AG04450 (cell line): ENCODE data around the gene NCSTN. TPM values are rescaled to one million over a fixed set of nuclear protein-coding genes. Genes with fewer than 3 reads are reported as not detected.

Experiments
- CTCF ChIA-PET: fragments of 300-600, 350-600 bp; formaldehyde crosslinking; extraction: SDS; loops from one replicate; lab custom pipeline; 2022; ENCODE audit warnings: antibody characterized with exemption, inconsistent platforms; lab: Charles Lee
- POLR2A ChIA-PET: fragments of 350-600 bp; formaldehyde crosslinking; extraction: SDS; loops from one replicate; lab custom pipeline; 2021; ENCODE audit warnings: antibody characterized with exemption, inconsistent platforms; lab: Yijun Ruan, JAX
- DNase-seq: peaks from one replicate; pipeline ENCODE4 v3.0.0-alpha.2; 2011; ENCODE audit warnings: low read depth, low spot score
- H3K27ac ChIP-seq: one replicate; pipeline ENCODE4 v1.5.1; 2012; ENCODE audit warnings: low read depth, low read length, control low read depth
- H3K27me3 ChIP-seq: one replicate; pipeline ENCODE4 v1.6.0; 2012; ENCODE audit warnings: low read length; ENCODE audit not compliant: control insufficient read depth, insufficient read depth
- H3K4me3 ChIP-seq: 2 replicates; pipeline ENCODE4 v1.5.1; 2011; ENCODE audit warnings: mild to moderate bottlenecking, low read depth, low read length, control low read depth
- H3K9me3 ChIP-seq: 2 replicates; pipeline ENCODE4 v1.5.1; 2012; ENCODE audit warnings: low read length; ENCODE audit not compliant: control insufficient read depth, insufficient read depth
- polyA plus RNA-seq: library from polyadenylated mRNA; depleted of rRNA; stranded (reverse); fragments of >200 nt; gene quantifications from 2 replicates; pipeline ENCODE4 v1.2.3, GENCODE V29; 2011
- TF ChIP-seq, protein P1 (sequence below): IDR thresholded peaks from 2 replicates; pipeline ENCODE4 v1.5.1; 2011; ENCODE audit warnings: low read depth, low read length, control low read depth, inconsistent platforms

NCSTN gene
- polyA plus RNA-seq, 1 experiment = 189 TPM

DNA sequence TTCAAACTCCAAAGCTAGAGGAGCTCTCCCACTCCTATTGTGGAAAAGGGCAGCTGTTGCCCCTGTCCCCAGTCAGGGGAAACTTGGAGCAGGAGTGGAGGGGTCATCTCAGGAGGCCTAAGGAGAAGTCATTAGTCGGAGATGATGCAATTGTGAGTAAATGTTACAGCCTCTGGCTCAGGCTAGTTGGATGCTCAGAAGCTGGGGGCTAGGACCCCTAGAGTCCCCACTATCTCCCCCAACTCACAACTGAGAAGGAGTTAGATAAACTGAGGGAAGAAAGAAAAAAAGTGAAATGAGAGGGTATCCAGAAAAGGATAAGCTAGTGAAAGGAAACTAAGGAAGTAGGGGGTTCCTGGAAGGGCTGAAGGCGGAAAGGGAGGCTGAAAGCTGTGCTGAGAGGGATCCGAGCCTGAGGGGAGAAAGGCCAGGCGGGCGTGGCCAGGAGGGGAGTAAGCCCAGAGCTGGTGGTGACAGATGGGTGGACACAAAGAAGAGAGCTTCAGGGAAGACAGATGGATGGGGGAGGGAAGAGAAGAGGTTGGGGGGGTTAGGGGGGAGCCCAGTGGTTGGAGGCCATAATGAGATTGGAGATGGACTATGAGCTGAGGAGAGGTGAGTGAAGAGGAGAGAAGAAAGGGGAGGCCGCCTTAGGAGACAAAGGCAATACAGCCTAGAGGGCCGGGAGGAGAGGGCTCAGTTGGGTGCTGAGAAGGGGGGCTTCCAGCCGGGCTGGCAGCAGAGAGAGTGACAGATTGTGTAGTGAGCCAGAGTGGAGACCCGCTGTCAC is 19.2 kb downstream of the NCSTN start:
- ChIA-PET CTCF (interaction anchor here (0.7 to 2.1 kb wide), 5 partner anchors 14 to 169 kb away, joined by 3 to 16 read pairs (median 4); no protein-coding TSS in a partner anchor), POLR2A (no interaction called here)

DNA sequence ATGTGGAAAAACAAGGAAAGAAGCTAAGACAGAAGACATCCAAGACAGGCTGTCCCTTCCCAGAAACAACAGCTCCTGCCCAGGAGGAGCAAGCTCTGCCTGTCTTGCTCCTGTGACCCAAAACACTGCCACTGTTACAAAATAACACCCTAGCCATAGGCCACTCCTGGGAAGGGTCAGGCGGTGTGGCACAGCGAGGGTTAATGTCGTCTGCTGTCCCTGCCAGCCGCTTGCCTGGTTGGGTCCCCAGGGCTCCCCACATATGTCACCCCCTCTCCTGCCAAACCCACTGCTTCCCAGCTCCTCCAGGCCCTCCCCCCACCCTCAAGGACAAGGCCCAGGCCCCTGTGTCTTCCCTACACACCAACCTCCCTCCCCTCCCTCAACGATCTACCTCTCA is 19.8 kb downstream of the NCSTN start:
- Histone ChIP-seq H3K27ac (no peak overlapping the region), H3K9me3 (no peaks in the 10 kb centered on the region), H3K27me3 (peaks cover 5% of the 10 kb centered on the region), H3K4me3 (no peak overlapping the region)
- DNase-seq = no peak
- POLR2A ChIA-PET = no interaction called here
- TF ChIP-seq, protein P1, sequence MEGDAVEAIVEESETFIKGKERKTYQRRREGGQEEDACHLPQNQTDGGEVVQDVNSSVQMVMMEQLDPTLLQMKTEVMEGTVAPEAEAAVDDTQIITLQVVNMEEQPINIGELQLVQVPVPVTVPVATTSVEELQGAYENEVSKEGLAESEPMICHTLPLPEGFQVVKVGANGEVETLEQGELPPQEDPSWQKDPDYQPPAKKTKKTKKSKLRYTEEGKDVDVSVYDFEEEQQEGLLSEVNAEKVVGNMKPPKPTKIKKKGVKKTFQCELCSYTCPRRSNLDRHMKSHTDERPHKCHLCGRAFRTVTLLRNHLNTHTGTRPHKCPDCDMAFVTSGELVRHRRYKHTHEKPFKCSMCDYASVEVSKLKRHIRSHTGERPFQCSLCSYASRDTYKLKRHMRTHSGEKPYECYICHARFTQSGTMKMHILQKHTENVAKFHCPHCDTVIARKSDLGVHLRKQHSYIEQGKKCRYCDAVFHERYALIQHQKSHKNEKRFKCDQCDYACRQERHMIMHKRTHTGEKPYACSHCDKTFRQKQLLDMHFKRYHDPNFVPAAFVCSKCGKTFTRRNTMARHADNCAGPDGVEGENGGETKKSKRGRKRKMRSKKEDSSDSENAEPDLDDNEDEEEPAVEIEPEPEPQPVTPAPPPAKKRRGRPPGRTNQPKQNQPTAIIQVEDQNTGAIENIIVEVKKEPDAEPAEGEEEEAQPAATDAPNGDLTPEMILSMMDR = no peak
- CTCF ChIA-PET = interaction anchor here (0.7 to 2.0 kb wide), 4 partner anchors 14 to 170 kb away, joined by 3 to 16 read pairs (median 4); no protein-coding TSS in a partner anchor

More for the DNA sequence above, 19.2 kb downstream of the NCSTN start:
- H3K9me3 ChIP-seq = no peaks in the 10 kb centered on the region
- H3K27ac ChIP-seq = no peak overlapping the region
- no peak overlapping the region for H3K4me3 ChIP-seq
- TF ChIP-seq, protein P1 = no peak
- DNase-seq = no peak
- peaks cover 5% of the 10 kb centered on the region for H3K27me3 ChIP-seq

DNA sequence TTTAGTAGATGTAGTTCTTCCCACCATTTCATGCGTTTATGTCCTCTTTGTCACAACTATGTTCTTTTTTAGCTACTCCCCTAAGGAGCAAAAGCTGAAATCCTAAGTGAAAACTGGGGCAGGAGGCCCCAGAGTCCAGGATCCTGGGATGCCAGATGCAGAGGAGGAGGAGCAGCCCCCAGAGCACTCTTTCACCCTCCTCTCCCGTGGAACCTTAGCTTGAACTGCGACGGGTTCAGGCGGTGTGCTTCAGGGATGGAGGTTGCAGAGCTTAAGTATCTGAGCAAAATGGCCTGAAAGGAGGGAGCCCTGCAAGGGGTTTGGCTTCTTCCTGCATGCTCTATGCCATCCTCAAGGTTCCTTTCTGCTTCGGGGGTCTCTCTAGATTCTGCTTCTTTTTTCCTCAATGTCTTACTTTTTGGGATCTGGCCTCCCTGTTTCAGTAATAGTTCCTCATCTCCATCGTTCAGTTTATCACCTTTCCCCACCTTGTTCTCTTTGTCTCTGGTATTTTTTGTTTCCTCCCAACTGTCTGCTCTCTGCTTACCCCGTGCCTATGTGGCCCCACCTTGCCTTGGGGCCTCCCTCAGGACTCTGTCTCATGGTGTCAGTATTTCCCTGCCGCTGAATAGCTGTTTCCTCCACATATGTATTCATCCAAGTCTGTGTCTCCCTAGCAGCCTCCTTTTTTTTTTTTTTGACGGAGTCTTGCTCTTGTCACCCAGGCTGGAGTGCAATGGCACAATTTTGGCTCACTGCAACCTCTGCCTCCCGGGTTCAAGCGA is 21.0 kb downstream of the NCSTN start:
- no peak overlapping the region for H3K4me3 ChIP-seq
- peaks cover 8% of the 10 kb centered on the region for H3K27me3 ChIP-seq
- H3K9me3 ChIP-seq = no peaks in the 10 kb centered on the region
- DNase-seq = no peak
- TF ChIP-seq, protein P1 = no peak
- no peak overlapping the region for H3K27ac ChIP-seq
- CTCF ChIA-PET = interaction anchor here (0.6 to 3.0 kb wide), 5 partner anchors 10 to 144 kb away, joined by 3 to 21 read pairs (median 7); no protein-coding TSS in a partner anchor
- POLR2A ChIA-PET = no interaction called here

DNA sequence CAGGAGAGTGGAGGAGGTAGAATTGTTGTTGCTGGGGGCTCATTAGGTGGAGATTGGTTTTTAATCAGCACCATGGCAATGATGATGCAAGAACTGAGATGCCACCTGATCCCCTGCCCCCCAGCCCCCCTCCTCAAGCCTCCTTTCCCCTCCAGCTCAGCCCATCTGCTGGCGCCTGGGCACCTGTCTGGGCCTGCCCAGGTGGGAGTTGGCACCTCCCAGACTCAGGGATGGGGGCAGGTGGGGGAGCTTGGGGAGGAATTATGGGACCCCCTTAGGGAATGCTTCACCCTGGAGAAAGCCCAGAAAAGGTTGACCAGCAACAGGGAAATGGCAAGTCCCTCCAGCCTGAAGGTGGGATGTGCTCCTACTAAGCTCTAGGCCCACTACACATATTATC is 22.1 kb downstream of the NCSTN start:
- Histone ChIP-seq H3K27me3 (peaks cover 11% of the 10 kb centered on the region), H3K27ac (no peak overlapping the region), H3K4me3 (no peak overlapping the region), H3K9me3 (no peaks in the 10 kb centered on the region)
- TF ChIP-seq, protein P1 = no peak
- no peak for DNase-seq
- ChIA-PET POLR2A (no interaction called here), CTCF (interaction anchor here (1.0 to 3.0 kb wide), 2 partner anchors 11 to 12 kb away, joined by 3 to 21 read pairs; no protein-coding TSS in a partner anchor)
